ENCODE data around the gene IL17RC.
A peak's percentile ranks its signal among the peaks of the same experiment; 100 is the strongest.

IL17RC gene

GRCh38 chr3:9933561-9934234 is 16.8 kb downstream of the IL17RC start, which contains the start of gene CRELD1:
Gene CRELD1 (plus strand): TSS chr3:9933834. CDS start chr3:9934439, 605 bp downstream.
- Histone ChIP-seq H3K79me2 (ENCODE audit: low read length) (peaks cover 7% of the 10 kb centered on the region; the same call in 1 of the 2 replicates), H3K9ac (ENCODE audit: low read length) (peak within 1 kb of the TSS; percentile 81), H4K20me1 (ENCODE audit: insufficient read depth, low read length) (no peaks in the 10 kb centered on the region), H2AFZ (ENCODE audit: low read length) (peak within 1 kb of the TSS; percentile 80), H3K36me3 (replicated peaks; ENCODE audit: insufficient read depth, low read length) (no peaks in the 10 kb centered on the region), H3K4me2 (ENCODE audit: low read depth, low read length) (peak within 1 kb of the TSS; percentile 80), H3K4me1 (ENCODE audit: low read length) (peaks cover 5% of the 10 kb centered on the region; the same call in 1 of the 2 replicates), H3K9me3 (replicated peaks; ENCODE audit: insufficient read depth, low read length) (no peaks in the 10 kb centered on the region), H3K4me3 (ENCODE audit: low read length) (peak within 1 kb of the TSS; percentile 81), H3K27ac (ENCODE audit: low read length) (peak within 1 kb of the TSS; percentile 80), H3K27me3 (replicated peaks; ENCODE audit: insufficient read depth, low read length) (no peaks in the 10 kb centered on the region), H3F3A (ENCODE audit: insufficient read depth, low read length) (peaks cover 5% of the 10 kb centered on the region; the same call in 1 of the 2 replicates), H3K9me2 (replicated peaks; ENCODE audit: insufficient read depth, low read length) (no peaks in the 10 kb centered on the region)
- TF ChIP-seq CTCF (IDR thresholded peaks at IDR 0.05; ENCODE audit: low read length): no peak
- no peak for TF ChIP-seq EZH2phosphoT487 (IDR thresholded peaks at IDR 0.05; ENCODE audit: low read length)
- no peak for TF ChIP-seq EZH2 (optimal IDR thresholded peaks at IDR 0.05; ENCODE audit: low read depth, low read length)
- peak; percentile 96 for DNase-seq

- H2AFZ ChIP-seq (ENCODE audit: low read length): peak overlapping the region; percentile 80
- peaks cover 5% of the 10 kb centered on the region; the same call in 1 of the 2 replicates for H3F3A ChIP-seq (ENCODE audit: insufficient read depth, low read length)
- H3K79me2 ChIP-seq (ENCODE audit: low read length): peaks cover 7% of the 10 kb centered on the region; the same call in 1 of the 2 replicates
- peak overlapping the region; percentile 81 for H3K4me3 ChIP-seq (ENCODE audit: low read length)
- no peak overlapping the region for H3K27ac ChIP-seq (ENCODE audit: low read length)
- H4K20me1 ChIP-seq (ENCODE audit: insufficient read depth, low read length): no peaks in the 10 kb centered on the region
- peaks cover 5% of the 10 kb centered on the region; the same call in 1 of the 2 replicates for H3K4me1 ChIP-seq (ENCODE audit: low read length)
- no peak for TF ChIP-seq EZH2phosphoT487 (IDR thresholded peaks at IDR 0.05; ENCODE audit: low read length)
- peak; percentile 30 for TF ChIP-seq CTCF (IDR thresholded peaks at IDR 0.05; ENCODE audit: low read length)
- H3K4me2 ChIP-seq (ENCODE audit: low read depth, low read length): peak overlapping the region; percentile 80
- no peaks in the 10 kb centered on the region for H3K9me3 ChIP-seq (replicated peaks; ENCODE audit: insufficient read depth, low read length)
- no peaks in the 10 kb centered on the region for H3K36me3 ChIP-seq (replicated peaks; ENCODE audit: insufficient read depth, low read length)
- no peaks in the 10 kb centered on the region for H3K9me2 ChIP-seq (replicated peaks; ENCODE audit: insufficient read depth, low read length)
- DNase-seq: no peak
- H3K27me3 ChIP-seq (replicated peaks; ENCODE audit: insufficient read depth, low read length): no peaks in the 10 kb centered on the region
- H3K9ac ChIP-seq (ENCODE audit: low read length): peak overlapping the region; percentile 81
Measured at GRCh38 chr3:9934235-9934621, 17.3 kb downstream of the IL17RC start.

- Histone ChIP-seq H3K4me2 (ENCODE audit: low read depth, low read length) (peak overlapping the region; percentile 80; the same call in 1 of the 2 replicates), H4K20me1 (ENCODE audit: insufficient read depth, low read length) (no peaks in the 10 kb centered on the region), H3K4me1 (ENCODE audit: low read length) (peaks cover 5% of the 10 kb centered on the region; the same call in 1 of the 2 replicates), H2AFZ (ENCODE audit: low read length) (no peak overlapping the region), H3K9me3 (replicated peaks; ENCODE audit: insufficient read depth, low read length) (no peaks in the 10 kb centered on the region), H3F3A (ENCODE audit: insufficient read depth, low read length) (peaks cover 5% of the 10 kb centered on the region; the same call in 1 of the 2 replicates), H3K9me2 (replicated peaks; ENCODE audit: insufficient read depth, low read length) (no peaks in the 10 kb centered on the region), H3K27ac (ENCODE audit: low read length) (no peak overlapping the region), H3K27me3 (replicated peaks; ENCODE audit: insufficient read depth, low read length) (no peaks in the 10 kb centered on the region), H3K36me3 (replicated peaks; ENCODE audit: insufficient read depth, low read length) (no peaks in the 10 kb centered on the region), H3K9ac (ENCODE audit: low read length) (no peak overlapping the region), H3K4me3 (ENCODE audit: low read length) (no peak overlapping the region), H3K79me2 (ENCODE audit: low read length) (peaks cover 7% of the 10 kb centered on the region; the same call in 1 of the 2 replicates)
- TF ChIP-seq EZH2 (optimal IDR thresholded peaks at IDR 0.05; ENCODE audit: low read depth, low read length) (no peak), EZH2phosphoT487 (IDR thresholded peaks at IDR 0.05; ENCODE audit: low read length) (no peak), CTCF (IDR thresholded peaks at IDR 0.05; ENCODE audit: low read length) (no peak)
- no peak for DNase-seq
Measured at GRCh38 chr3:9934993-9935392, 18.1 kb downstream of the IL17RC start.
